Measurements from ENCODE around the gene ANKRD62.
"Not testable (repeated sequence)": the region's sequence is repeated elsewhere in the genome, so short reads cannot be mapped to it uniquely, and the experiment has no call there.

ANKRD62 gene

DNA sequence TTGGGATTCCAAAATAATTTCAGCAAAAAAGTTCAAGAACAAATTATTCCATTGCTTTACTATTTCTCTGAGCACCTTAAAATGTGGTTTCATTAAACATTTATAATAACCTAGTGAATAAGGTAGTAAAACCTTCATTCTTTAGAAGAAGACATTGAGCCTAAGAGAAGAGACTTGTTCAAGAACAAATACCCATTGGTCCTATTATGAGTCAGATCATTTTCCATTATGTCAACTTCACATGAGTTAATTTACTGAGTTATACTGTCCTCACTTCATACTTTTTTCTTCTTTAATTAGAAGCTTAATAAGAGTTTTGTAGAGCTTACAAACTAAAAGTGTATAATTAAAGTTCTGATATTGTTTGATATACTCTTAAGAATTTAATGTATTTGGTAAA is 5.5 kb downstream of the ANKRD62 start:
- DNase-seq = no peak

DNA sequence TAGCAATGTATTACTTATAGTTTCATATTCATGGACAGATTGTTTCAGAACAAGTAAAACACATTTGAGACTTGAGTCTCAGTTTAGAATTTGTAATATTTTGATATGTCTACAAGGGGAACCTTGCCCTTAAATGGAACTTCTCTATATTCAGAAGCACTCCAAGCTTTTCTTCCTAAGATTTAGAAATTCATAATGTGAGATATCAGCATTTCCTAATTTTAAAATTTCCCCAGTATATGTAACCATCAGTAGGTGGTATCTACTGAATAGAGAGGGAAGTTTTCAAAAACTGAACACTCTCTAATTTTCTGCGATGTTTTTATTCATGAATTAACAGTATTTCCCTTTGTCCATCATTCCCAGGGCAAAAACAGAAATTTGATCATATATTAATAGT is 7.6 kb downstream of the ANKRD62 start:
- no peak for DNase-seq

DNA sequence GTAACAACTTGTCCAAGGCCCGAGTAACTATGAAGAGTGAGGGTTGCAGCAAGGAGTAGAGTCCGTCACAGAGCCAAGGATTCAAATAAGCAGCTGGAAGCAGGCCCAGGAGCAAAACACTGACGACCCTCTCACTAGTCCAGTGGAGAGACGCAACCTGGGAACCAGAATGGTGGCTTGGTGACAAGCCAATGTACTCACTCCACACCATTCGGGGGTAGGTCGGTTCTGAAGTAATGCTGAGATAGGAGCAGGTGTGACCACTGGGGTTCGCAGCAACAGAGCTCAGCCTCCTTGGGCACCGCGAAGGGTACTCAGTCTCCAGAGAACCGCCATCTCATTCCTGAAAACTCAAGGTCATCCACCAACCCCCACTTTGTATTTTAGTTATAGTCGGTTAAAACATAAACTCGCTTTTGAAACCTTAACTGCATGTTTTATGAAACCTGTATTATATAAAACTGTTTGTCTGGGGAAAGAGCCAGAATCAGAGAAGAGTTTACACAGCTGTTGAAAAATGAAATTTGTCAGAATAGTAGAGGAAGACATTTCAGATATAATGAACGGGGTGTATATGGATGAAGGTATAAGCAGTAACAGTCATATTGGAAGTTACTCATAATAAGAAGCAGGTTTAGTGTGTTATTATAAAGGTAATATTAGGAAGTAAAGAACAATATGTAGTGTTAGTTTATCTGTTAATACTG is 8.6 kb downstream of the ANKRD62 start:
- no peak for DNase-seq

GRCh38 chr18:12106471-12106870 is 12.8 kb downstream of the ANKRD62 start:
- no peak for DNase-seq

DNA sequence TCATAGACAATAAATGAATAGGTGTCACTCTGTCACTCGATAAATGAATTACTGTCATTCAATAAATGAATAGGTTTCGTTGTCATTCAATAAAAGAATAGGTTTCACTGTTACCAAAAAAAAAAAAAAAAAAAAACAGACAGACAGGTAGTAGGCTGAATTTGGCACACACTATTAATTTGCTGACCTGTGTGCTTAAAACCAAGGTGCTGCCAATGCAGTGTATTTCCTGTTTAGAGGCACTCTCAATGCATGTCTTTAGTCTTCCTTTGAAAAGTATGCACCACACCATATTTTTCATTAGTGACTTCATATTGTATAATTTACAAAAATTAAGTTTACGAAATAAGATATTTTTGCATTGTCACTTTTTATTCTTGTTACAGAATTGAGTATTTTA is 16.2 kb downstream of the ANKRD62 start:
- DNase-seq = no peak

GRCh38 chr18:12113999-12114646 is 20.5 kb downstream of the ANKRD62 start:
- DNase-seq = no peak

DNA sequence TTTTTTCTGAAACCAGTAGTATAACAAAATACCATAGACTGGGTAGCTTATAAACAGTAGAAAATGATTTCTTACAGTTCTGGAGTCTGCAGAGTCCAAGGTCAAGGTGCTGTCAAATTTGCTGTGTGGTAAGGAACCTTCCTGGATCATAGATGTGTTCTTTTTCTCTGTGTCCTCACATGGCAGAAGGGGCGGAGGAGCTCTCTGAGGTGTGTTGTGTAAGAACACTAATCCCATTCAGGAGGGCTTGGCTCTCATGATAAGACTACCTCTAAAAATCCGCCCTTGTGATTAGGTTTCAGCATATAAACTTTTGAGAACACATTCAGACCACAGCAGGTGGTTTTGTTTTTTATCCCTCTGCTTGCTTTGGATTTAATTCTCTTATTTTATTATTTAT is 25.7 kb downstream of the ANKRD62 start:
- DNase-seq = no peak

- no peak for DNase-seq
Measured at GRCh38 chr18:12121175-12122042, 27.8 kb downstream of the ANKRD62 start.

DNA sequence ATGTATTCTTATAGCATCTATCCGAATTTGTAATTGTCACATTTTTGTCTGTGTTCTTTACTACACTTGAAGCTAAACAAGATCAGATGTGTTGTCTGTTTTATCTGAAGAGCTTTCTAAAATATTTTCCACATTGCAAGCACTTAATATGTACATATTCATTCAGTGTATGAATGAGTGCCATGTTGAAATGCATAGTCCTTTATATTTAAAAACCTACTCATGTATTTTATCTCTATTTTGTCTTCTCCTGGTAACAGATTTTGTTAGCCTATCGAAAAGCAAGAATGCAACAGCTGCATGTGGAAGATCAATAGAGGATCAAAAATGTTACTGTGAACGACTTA is 28.4 kb downstream of the ANKRD62 start:
- not testable (repeated sequence) for DNase-seq

DNA sequence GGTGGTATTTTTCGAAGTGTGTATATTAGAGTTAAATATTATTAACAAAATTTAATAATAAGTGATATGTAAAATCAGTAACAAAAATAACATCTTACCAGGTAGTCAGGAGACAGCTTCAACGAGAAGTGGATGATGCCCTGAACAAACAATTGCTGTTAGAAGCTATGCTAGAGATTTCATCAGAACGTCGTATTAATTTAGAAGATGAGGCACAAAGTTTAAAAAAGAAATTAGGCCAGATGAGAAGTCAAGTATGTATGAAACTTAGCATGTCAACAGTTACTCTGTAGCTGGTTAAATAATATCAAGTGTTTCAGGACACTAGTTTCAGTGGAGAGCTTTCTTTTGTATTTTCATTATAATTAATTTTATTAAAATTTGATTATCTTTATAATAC is 34.0 kb downstream of the ANKRD62 start:
- not testable (repeated sequence) for DNase-seq

DNA sequence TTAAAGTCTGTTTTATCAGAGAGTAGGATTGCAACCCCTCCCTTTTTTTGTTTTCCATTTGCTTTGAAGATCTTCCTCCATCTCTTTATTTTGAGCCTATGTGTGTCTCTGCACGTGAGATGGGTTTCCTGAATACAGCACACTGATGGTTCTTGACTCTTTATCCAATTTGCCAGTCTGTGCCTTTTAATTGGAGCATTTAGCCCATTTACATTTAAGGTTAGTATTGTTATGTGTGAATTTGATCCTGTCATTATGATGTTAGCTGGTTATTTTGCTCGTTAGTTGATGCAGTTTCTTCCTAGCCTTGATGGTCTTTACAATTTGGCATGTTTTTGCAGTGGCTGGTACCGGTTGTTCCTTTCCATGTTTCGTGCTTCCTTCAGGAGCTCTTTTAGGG is 45.2 kb downstream of the ANKRD62 start:
- DNase-seq = not testable (repeated sequence)

DNA sequence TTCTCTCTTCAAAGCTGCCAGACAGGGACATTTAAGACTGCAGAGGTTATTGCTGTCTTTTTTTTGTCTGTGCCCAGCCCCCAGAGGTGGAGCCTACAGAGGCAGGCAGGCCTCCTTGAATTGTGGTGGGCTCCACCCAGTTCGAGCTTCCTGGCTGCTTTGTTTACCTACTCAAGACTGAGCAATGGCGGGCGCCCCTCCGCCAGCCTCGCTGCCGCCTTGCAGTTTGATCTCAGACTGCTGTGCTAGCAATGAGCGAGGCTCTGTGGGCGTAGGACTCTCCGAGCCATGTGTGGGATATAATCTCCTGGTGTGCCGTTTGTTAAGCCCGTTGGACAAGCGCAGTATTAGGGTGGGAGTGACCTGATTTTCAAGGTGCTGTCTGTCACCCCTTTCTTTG is 47.2 kb downstream of the ANKRD62 start:
- DNase-seq = not testable (repeated sequence)

DNA sequence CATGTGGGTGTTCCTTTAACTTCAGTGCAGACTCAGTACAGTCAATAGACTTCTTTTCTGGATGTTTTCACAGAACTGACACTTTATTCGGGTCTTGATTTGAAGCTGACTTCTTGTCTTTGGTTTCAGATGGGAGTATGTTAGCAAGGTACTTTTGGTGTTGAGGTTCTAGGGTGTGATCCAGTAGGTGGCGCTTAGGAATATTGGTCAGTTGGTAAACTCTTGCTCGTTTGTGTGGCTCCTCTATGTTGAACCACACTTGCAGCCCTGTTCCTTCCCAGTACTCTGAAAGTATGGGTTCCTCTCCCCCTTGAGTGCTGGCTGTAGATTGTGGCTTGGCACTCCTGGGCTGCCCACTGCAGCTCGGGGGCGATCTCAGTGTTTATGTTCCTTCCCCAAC is 48.1 kb downstream of the ANKRD62 start:
- not testable (repeated sequence) for DNase-seq

DNA sequence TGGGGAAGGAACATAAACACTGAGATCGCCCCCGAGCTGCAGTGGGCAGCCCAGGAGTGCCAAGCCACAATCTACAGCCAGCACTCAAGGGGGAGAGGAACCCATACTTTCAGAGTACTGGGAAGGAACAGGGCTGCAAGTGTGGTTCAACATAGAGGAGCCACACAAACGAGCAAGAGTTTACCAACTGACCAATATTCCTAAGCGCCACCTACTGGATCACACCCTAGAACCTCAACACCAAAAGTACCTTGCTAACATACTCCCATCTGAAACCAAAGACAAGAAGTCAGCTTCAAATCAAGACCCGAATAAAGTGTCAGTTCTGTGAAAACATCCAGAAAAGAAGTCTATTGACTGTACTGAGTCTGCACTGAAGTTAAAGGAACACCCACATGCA is 55.8 kb downstream of the ANKRD62 start:
- not testable (repeated sequence) for DNase-seq

- DNase-seq = no peak
Measured at GRCh38 chr18:12154361-12154760, 60.7 kb downstream of the ANKRD62 start.

- no peak for DNase-seq
Measured at GRCh38 chr18:12155996-12156395, 62.4 kb downstream of the ANKRD62 start.

DNA sequence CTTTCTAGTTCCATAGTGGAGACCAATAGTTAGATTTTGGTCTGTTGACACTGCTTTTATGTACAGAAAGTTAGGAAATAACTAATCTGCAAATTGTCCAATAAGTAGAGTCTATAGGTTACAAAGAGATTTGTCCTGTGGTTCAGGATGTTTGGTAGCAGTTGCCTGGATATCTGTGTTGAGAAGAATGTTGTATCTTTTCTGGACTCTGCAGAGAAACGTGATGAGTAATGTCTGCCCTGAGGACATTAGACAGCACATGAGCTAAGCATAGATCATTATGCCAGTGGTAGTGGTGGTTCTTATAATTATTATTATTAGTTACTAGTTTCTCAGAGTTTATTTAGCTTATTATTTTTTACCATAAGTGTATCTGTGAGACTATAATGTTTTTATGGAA is 65.8 kb downstream of the ANKRD62 start:
- DNase-seq = no peak

DNA sequence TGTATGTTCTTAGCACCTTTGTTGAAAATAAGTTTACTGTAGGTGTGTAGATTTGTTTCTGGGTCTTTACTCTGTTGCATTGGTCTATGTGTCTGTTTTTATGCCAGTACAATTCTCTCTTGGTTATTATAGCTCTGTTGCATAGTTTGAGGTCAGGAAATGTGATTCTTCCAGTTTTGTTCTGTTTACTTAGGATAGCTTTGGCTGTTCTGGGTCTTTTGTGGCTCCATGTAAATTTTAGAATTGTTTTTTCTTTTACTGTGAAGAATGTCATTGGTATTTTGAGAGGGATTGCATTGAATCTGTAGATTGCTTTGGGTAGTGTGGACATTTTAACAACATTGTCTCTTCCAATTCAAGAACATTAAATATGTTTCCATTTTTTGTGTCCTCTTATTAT is 69.1 kb downstream of the ANKRD62 start:
- DNase-seq = no peak

GRCh38 chr18:12165038-12165768 is 71.6 kb downstream of the ANKRD62 start:
- no peak for DNase-seq
